BJ (cell line): ENCODE measurements around the gene CHKB. TPM values are rescaled to one million over a fixed set of nuclear protein-coding genes. Genes with fewer than 3 reads are reported as not detected.

Experiments used
- CTCF ChIA-PET: fragments of 350-600 bp; formaldehyde crosslinking; extraction: SDS; loops from one replicate; lab custom pipeline; 2021; ENCODE audit warnings: antibody characterized with exemption, inconsistent platforms; lab: Yijun Ruan, JAX
- POLR2A ChIA-PET: fragments of 300-600 bp; sonication (Branson Sonifier 250); formaldehyde crosslinking; extraction: SDS; loops from one replicate; lab custom pipeline; 2021; ENCODE audit warnings: antibody characterized with exemption; lab: Charles Lee
- DNase-seq: peaks from one replicate; pipeline ENCODE4 v3.0.0-alpha.2; 2011; ENCODE audit warnings: low read depth
- H3K27me3 ChIP-seq: 2 replicates; pipeline ENCODE4 v1.6.0; 2011; ENCODE audit warnings: low read length; ENCODE audit not compliant: control insufficient read depth, insufficient read depth
- H3K36me3 ChIP-seq: 2 replicates; pipeline ENCODE4 v1.5.1; 2011; ENCODE audit warnings: low read length; ENCODE audit not compliant: control insufficient read depth, insufficient read depth
- H3K4me3 ChIP-seq: 2 replicates; pipeline ENCODE4 v1.5.1; 2011; ENCODE audit warnings: low read depth, mild to moderate bottlenecking, control low read depth, low read length
- polyA minus RNA-seq: library from RNA; depleted of rRNA, polyadenylated mRNA; stranded (reverse); fragments of >200 nt; gene quantifications from 2 replicates; pipeline ENCODE4 v1.2.3, GENCODE V29; 2011; rRNA and poly(A)+ RNA removed
- polyA plus RNA-seq: library from polyadenylated mRNA; depleted of rRNA; stranded (reverse); fragments of >200 nt; gene quantifications from 2 replicates; pipeline ENCODE4 v1.2.3, GENCODE V29; 2011; rRNA removed
- TF ChIP-seq, protein P1 (sequence below): IDR thresholded peaks from 2 replicates; pipeline ENCODE4 v1.5.1; 2011; ENCODE audit warnings: low read depth, mild to moderate bottlenecking, control low read depth, inconsistent platforms, low read length, moderate library complexity; ENCODE audit not compliant: insufficient read depth

Gene CHKB, protein sequence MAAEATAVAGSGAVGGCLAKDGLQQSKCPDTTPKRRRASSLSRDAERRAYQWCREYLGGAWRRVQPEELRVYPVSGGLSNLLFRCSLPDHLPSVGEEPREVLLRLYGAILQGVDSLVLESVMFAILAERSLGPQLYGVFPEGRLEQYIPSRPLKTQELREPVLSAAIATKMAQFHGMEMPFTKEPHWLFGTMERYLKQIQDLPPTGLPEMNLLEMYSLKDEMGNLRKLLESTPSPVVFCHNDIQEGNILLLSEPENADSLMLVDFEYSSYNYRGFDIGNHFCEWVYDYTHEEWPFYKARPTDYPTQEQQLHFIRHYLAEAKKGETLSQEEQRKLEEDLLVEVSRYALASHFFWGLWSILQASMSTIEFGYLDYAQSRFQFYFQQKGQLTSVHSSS
- polyA plus RNA-seq (31.5 and 51.2 TPM in 2 replicates), polyA minus RNA-seq (9.9 and 16.3 TPM in 2 replicates)

DNA sequence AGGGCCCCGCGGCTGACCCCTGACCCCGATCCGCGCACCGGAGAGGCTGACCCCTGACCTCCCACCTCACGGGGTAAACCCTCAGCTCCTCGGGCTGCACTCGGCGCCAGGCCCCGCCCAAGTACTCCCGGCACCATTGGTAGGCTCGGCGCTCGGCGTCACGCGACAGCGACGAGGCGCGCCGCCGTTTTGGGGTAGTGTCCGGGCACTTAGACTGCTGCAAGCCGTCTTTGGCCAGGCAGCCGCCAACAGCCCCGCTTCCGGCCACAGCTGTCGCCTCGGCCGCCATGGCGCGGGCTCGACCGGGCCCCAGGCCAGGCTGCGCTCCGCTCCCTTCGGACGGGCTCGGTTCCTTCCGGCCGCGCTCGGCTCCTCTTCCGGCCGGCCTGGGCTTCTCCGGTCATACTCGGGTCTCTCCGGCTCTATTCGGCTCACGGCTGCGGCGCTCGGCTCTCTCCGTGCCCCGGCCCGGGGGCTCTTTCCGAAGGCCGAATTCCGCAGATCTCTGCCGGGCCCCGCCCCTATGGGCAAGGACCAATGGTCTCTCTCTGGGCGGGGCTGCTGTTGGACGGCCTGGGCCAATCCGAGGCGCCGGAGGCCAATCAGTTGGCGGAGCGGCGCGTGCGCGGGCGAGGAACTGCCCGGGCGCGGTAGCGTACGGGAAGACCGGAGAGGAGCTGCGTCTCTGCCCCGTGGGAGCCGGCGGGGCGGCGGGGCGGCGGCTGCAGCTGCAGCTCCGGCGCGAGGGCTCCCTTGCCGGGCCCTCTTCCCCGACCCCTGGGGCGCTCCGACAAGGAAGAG, at the start of gene CHKB:
Gene CHKB, minus strand, starts transcription at position 357 of the 801 bp plus-strand sequence. Its CDS starts 68 bp downstream, at position 289.
- H3K27me3 ChIP-seq, result no peaks in the 10 kb centered on the region
- POLR2A ChIA-PET, result no interaction called here
- peak; percentile 80 for DNase-seq
- TF ChIP-seq, protein P1, sequence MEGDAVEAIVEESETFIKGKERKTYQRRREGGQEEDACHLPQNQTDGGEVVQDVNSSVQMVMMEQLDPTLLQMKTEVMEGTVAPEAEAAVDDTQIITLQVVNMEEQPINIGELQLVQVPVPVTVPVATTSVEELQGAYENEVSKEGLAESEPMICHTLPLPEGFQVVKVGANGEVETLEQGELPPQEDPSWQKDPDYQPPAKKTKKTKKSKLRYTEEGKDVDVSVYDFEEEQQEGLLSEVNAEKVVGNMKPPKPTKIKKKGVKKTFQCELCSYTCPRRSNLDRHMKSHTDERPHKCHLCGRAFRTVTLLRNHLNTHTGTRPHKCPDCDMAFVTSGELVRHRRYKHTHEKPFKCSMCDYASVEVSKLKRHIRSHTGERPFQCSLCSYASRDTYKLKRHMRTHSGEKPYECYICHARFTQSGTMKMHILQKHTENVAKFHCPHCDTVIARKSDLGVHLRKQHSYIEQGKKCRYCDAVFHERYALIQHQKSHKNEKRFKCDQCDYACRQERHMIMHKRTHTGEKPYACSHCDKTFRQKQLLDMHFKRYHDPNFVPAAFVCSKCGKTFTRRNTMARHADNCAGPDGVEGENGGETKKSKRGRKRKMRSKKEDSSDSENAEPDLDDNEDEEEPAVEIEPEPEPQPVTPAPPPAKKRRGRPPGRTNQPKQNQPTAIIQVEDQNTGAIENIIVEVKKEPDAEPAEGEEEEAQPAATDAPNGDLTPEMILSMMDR, result no peak
- H3K4me3 ChIP-seq, result peak within 1 kb of the TSS; percentile 83
- CTCF ChIA-PET, result interaction anchor here (1.2 to 2.2 kb wide), 3 partner anchors 11 to 57 kb away, joined by 3 to 9 read pairs (median 4); partner anchors contain the start of gene SCO2
- H3K36me3 ChIP-seq, result peaks cover 8% of the 10 kb centered on the region

DNA sequence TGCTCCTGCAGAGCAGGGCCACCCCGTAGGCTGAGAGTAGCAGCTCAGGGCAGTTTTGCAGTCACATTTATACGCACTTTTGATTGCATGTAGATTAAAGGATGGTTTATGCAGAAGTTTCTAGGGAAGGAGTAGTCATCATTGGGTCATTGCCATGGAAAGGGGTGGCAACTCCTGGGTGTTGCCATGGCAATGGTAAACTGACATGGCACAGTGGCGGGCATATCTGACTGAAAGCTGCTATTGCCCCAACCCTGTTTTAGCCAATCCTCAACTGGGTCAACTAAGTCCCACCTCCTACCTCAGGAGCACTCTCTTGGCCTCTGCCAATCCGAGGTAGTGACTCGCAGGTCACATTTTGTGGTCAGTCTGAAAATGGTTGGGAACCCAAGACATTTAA, 47.7 kb upstream of the CHKB start:
- H3K4me3 ChIP-seq, result no peak overlapping the region
- H3K27me3 ChIP-seq, result peaks cover 2% of the 10 kb centered on the region
- TF ChIP-seq, protein P1, result no peak
- H3K36me3 ChIP-seq, result peaks cover 5% of the 10 kb centered on the region
- POLR2A ChIA-PET, result no interaction called here
- CTCF ChIA-PET, result interaction anchor here (1.2 to 1.6 kb wide), 2 partner anchors 9 to 61 kb away, joined by 4 read pairs; no protein-coding TSS in a partner anchor
- no peak for DNase-seq

DNA sequence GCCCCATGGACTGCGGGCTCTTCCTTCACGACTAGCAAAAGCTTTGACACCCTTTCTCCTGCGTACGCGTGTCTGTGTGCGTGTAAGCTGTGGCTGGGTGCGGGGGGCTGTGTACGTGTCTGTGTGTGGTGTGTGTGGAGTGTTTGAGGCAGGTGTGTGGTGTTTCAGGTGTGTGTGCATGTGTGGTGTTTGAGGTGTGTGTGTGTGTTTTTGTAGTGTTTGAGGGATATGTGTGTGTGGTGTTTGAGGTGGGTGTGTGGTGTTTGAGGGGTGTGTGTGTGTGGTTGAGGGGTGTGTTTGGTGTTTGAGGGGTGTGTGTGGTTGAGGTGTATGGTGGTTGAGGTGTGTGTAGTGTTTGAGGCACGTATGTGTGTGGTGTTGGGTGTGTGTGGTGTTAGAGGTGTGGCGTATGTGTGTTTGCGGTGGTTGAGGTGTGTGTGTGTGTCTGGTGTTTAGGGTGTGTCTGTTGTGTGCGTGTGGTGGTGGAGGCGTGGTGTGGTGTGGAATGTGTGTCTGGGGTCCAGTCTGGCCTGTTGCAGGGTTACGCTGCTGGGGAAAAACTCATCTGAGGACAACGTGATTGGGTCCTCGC, 46.0 kb upstream of the CHKB start:
- Histone ChIP-seq H3K4me3 (peak overlapping the region; percentile 51), H3K36me3 (peaks cover 6% of the 10 kb centered on the region), H3K27me3 (peaks cover 1% of the 10 kb centered on the region; the same call in 1 of the 2 replicates)
- DNase-seq, result no peak
- TF ChIP-seq, protein P1, result no peak
- ChIA-PET CTCF (interaction anchor here (1.1 kb wide), 1 partner anchor 19 kb away, joined by 3 read pairs; no protein-coding TSS in a partner anchor), POLR2A (no interaction called here)

DNA sequence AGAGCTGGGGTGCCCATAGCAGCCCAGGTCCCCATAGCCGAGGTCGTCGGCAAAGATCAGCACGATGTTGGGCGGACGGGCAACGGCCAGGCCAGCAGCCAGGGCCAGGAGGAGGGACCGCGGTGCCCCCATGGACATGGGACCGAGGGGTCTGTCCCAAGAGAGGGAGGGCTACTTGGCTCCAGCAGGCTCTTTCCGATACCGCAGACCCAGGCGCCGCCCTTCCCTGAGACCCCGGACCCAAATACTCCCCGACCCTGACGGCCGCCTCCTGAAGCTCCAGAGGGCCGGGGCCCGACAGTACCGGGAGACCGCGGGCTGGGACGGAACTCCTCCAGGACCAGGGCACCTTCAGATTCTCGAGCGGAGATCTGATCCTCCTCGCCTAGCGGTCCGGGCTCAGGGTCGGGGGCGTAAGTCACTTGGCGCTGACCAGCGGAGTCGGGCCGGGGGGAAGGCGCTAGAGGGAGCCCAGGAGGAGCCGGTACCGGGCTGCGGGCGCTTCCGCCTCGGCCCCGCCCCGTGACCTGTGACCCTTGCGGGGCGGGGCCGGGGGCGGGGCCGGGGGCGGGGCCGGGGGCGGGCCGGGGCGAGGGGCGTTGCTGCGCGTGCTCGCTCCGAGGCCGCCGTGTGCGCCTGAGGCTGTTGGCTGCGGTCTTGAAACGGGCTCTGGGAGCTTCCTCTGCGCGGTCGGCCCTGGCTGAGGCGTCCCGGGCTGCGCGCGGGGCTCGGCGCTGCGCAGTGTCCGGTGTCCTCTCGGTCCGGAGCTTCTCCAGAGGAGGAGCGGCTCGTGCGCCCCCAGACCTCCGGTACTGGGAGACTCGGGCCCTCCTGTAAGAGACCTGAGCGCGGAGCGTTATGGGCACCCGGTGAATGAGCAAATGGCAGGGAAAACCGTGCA, 45.2 kb upstream of the CHKB start, which contains the start of gene ARSA:
Gene ARSA, minus strand, starts transcription at position 511 of the 901 bp plus-strand sequence. Its CDS starts 373 bp downstream, at position 138.
- ChIA-PET CTCF (interaction anchor here (0.7 to 1.1 kb wide), 4 partner anchors 19 to 106 kb away, joined by 3 read pairs; partner anchors contain the start of gene TYMP), POLR2A (no interaction called here)
- Histone ChIP-seq H3K4me3 (peak within 1 kb of the TSS; percentile 75), H3K36me3 (peaks cover 6% of the 10 kb centered on the region), H3K27me3 (no peaks in the 10 kb centered on the region)
- DNase-seq, result no peak
- TF ChIP-seq, protein P1, result peak; percentile 63
